ENCODE results near the gene SYS1. TPM values are rescaled to one million over a fixed set of nuclear protein-coding genes. Genes with fewer than 3 reads are reported as not detected.

SYS1 gene
- total and polyA plus RNA-seq, 2 of the 8 experiments (the other 6 are each of a cell fraction or from before 2014, with no cell fraction given) = 19.6 to 50.8 TPM

- no peak for TF ChIP-seq CTCF (IDR thresholded peaks at IDR 0.05; ENCODE audit: control extremely low read depth in 1 of 3, insufficient read depth in 1 of 3, low read depth in 1 of 3, low read length in 3 of 3)
- no peak for TF ChIP-seq CHD2 (IDR thresholded peaks at IDR 0.05; ENCODE audit: low read length)
Observed at GRCh38 chr20:45370571-45371160, 7.7 kb downstream of the SYS1 start (continued).

Measured in H1 (cell line).